T-helper 2 cell treated with Interferon-gamma antibody and Interleukin-4, amounts not matched to agents 5 μg/mL and 100 μg/mL, for 36 hours (primary cell): ENCODE measurements around the gene GFRA4.

Source experiments
- DNase-seq: peaks from one replicate; pipeline ENCODE4 v3.0.0; 2021; ENCODE audit warnings: low spot score
- H3K27ac Mint-ChIP-seq: one replicate; pipeline ENCODE4 v1.8.0; 2021; ENCODE audit warnings: mild to moderate bottlenecking, mixed read lengths
- H3K27me3 Mint-ChIP-seq: one replicate; pipeline ENCODE4 v1.8.0; 2021; ENCODE audit warnings: low read depth, mixed read lengths
- H3K36me3 Mint-ChIP-seq: one replicate; pipeline ENCODE4 v1.8.0; 2021; ENCODE audit warnings: low read depth, mixed read lengths
- H3K4me1 Mint-ChIP-seq: one replicate; pipeline ENCODE4 v1.8.0; 2021; ENCODE audit warnings: low read depth, mixed read lengths
- H3K4me3 Mint-ChIP-seq: one replicate; pipeline ENCODE4 v1.8.0; 2022; ENCODE audit warnings: mild to moderate bottlenecking, moderate library complexity, mixed read lengths
- H3K9me3 Mint-ChIP-seq: one replicate; pipeline ENCODE4 v1.8.0; 2021; ENCODE audit warnings: mixed read lengths

Gene GFRA4

DNA sequence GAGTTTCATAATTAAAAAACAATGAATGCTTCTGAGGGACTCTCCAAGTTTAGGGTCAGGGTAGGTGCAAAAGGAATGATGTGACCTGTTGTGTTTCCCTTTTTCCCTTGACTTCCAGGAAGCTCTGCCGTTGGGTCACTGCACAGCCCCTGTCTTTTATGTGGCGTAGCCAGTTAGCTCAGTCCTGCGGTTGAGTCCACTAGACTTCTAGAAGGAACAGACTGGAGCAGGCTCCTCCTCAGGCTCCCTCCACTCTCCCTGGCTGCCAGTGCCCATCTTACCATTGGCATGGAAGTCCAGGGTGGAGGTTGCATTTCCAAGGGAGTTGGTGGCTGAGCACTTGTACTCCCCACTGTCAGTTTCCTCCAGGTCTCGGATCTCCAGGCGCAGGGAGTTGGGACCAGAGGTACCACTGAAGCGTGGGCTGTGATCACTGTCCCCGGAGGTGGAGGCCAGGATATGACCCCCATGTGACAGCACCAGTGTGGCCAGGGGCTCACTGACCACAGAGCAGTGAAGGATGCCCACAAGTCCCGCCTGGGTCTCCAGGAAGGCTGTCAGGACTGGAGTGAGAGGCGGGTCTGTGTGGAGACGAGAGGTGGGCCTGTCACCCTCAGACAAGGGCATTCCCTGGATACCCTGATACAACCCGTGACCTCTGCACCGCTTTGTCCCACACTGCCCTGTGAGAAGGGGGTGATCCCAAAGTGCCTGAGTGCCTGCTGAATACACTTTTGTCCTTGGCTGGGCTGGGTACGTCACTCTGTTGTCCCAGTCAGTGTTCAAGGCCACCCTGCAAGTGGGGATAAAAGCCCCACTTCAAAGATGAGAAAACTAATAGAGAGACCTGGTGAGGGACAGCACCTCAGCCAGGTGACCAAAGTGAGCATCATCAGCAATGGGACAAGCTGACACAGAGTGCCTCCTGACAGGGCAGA, 38.1 kb upstream of the GFRA4 start:
- H3K4me1 Mint-ChIP-seq: no peaks in the 10 kb centered on the region
- H3K9me3 Mint-ChIP-seq: no peaks in the 10 kb centered on the region
- H3K27me3 Mint-ChIP-seq: no peaks in the 10 kb centered on the region
- H3K4me3 Mint-ChIP-seq: no peak overlapping the region
- H3K27ac Mint-ChIP-seq: no peak overlapping the region
- no peak for DNase-seq
- H3K36me3 Mint-ChIP-seq: no peaks in the 10 kb centered on the region

DNA sequence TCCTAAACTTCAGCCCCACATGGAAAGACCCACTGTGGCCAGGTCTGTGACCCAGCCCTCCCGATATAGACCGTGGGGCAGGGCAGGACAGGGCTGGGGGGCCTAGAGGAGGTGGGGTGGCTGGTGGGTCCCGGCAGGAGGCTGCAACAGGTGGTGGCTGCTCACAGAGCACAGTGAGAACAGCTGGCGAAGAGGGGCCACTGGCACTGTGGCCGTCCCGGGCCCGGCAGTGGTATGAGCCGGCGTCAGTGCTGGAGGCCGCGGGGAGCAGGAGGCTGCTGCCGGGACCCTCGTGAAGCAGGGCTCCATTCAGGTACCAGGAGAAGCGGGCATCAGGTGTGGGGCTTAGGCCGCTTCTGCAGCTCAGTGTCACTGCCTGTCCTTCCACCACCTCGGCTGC, 35.8 kb upstream of the GFRA4 start:
- no peak for DNase-seq
- no peak overlapping the region for H3K27ac Mint-ChIP-seq
- no peaks in the 10 kb centered on the region for H3K4me1 Mint-ChIP-seq
- no peak overlapping the region for H3K4me3 Mint-ChIP-seq
- no peaks in the 10 kb centered on the region for H3K27me3 Mint-ChIP-seq
- H3K36me3 Mint-ChIP-seq: no peaks in the 10 kb centered on the region
- H3K9me3 Mint-ChIP-seq: no peaks in the 10 kb centered on the region

DNA sequence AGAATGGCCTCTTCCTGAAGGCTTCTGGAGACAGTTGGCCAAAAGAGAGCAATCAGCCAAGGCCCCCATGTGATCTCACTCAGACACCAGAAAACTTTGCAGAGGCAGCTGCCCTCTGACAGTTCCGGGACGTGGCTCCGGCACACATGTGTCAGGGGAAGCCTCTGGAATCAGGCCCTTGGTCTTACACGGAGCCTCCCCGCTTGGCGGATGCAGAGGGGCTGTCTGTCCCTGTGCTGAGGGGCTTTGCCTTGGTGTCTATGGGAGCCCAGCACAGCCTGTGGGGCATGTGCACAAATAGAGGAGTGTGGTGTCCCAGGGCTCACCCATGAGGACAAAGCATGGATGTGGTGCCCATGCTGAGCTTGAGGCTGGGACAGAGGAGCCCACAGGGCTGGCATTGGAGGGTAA, 35.4 kb upstream of the GFRA4 start:
- no peak for DNase-seq
- Mint-ChIP-seq H3K4me3 (no peak overlapping the region), H3K27ac (no peak overlapping the region), H3K9me3 (no peaks in the 10 kb centered on the region), H3K27me3 (no peaks in the 10 kb centered on the region), H3K36me3 (no peaks in the 10 kb centered on the region), H3K4me1 (no peaks in the 10 kb centered on the region)

DNA sequence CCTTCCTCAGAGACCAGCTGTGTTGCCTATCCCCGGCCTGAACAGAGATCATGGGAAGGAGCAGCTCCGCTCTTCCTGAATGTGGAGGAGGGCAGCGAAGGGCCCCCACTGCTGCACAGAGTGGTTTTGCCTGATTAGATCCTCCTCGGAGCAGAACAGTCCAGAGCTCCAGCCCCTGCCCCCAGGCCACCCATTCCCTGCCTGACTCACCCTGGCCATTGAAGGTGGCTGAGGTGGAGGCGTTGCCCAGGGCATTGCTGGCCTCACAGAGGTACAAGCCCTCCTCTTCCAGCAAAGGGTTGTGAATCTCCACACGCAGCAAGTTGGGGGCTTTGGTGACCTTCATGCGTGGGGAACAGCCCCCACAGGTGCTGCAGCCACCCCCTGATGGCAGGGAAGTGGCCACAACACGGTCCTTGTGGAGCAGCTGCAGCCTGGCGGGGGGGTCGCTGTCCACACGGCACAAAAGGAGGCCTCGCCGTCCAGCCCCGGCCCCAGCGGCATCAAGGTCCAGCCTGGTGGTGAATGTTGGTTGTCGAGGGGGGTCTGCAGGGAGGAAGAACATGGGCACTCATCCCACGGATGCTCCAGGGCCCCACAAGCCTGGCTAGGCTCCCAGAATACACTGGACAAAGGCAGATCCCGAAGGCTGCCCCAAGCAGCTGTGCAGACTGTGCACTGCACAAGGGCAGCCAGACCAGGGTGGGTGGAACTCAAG, 34.5 kb upstream of the GFRA4 start:
- no peak for DNase-seq
- H3K9me3 Mint-ChIP-seq: no peaks in the 10 kb centered on the region
- H3K36me3 Mint-ChIP-seq: no peaks in the 10 kb centered on the region
- no peaks in the 10 kb centered on the region for H3K27me3 Mint-ChIP-seq
- no peaks in the 10 kb centered on the region for H3K4me1 Mint-ChIP-seq
- H3K4me3 Mint-ChIP-seq: no peak overlapping the region
- H3K27ac Mint-ChIP-seq: no peak overlapping the region

DNA sequence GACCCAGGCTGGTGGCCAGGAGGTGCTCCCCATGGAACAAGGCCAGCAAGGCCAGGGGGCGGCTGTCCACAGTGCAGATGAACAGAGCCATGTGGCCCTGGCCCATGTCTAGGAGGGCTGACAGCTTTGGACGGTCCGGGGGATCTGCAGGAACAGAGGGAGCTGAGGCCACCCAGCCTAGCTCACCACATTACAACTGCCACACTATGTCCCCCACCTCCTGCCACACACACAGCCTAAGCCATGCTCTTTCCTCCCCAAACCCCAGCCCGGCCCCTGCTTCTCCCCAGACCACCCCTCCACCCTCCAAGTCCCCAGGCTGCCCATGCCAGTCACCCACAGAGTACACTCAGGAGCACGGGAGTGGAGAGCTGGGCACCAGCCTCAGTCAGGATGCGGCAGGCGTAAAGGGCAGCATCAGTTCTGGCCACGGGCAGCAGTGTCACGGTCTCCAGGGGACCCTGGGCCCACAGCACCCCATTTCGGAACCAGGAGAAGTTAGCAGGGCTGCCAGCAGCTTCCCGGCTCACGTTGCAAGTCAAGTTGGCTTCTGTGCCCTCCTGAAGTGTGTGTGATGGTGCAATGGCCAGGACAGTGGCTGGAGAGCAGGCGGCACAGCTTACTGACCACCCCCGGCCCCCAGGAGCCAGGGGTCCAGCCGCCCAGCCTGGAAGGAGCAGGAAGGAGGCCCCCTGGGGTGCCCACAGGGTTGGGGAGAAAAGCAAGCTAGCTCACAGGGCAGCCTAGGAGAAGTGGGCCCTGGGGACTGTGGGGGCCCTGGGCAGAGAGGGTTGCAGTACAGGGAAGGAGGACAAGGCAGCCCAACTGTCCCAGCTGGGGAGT, 33.8 kb upstream of the GFRA4 start:
- Mint-ChIP-seq H3K27ac (no peak overlapping the region), H3K9me3 (no peaks in the 10 kb centered on the region), H3K4me3 (no peak overlapping the region), H3K27me3 (no peaks in the 10 kb centered on the region), H3K36me3 (no peaks in the 10 kb centered on the region), H3K4me1 (no peaks in the 10 kb centered on the region)
- no peak for DNase-seq

DNA sequence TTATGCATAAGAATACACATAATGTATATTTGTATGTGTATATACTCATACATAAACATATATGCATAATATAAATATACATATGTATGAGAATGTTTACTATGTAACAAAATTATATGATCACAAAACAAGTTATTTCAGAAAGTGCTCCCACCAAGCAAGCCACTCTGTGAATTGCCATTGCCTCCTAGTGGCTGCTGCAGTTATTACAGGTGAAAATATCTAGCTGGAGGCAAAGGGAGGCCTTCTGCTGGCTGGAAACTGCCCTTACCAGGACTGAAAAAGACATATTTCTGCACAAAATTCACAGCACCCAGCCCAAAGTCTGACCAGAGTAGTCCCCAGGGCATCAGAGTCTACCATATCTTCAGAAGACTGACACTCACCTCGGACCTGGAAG, 33.0 kb upstream of the GFRA4 start:
- no peak overlapping the region for H3K4me3 Mint-ChIP-seq
- no peaks in the 10 kb centered on the region for H3K9me3 Mint-ChIP-seq
- DNase-seq: no peak
- no peaks in the 10 kb centered on the region for H3K27me3 Mint-ChIP-seq
- H3K4me1 Mint-ChIP-seq: no peaks in the 10 kb centered on the region
- no peak overlapping the region for H3K27ac Mint-ChIP-seq
- no peaks in the 10 kb centered on the region for H3K36me3 Mint-ChIP-seq

DNA sequence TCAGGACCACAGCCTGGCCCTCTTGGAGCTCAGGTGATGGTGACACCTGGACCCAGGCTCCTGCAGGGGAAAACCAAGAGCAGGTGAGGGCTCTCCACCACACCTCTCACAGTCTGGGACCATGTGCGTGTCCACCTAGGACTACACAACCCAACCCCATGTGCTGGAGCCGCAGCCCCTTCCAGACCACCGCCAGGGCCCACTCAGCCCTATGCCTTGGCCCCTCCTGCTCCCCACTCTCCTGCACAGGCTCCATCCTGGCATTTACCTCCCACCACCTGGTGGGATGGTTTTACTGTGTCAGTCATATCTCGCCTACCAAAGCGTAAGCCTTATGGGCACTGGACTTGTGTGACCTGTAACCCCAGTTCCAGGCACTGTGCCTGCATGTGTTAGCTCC, 31.7 kb upstream of the GFRA4 start:
- no peaks in the 10 kb centered on the region for H3K9me3 Mint-ChIP-seq
- H3K27me3 Mint-ChIP-seq: no peaks in the 10 kb centered on the region
- no peak overlapping the region for H3K27ac Mint-ChIP-seq
- no peak overlapping the region for H3K4me3 Mint-ChIP-seq
- no peak for DNase-seq
- no peaks in the 10 kb centered on the region for H3K4me1 Mint-ChIP-seq
- no peaks in the 10 kb centered on the region for H3K36me3 Mint-ChIP-seq

DNA sequence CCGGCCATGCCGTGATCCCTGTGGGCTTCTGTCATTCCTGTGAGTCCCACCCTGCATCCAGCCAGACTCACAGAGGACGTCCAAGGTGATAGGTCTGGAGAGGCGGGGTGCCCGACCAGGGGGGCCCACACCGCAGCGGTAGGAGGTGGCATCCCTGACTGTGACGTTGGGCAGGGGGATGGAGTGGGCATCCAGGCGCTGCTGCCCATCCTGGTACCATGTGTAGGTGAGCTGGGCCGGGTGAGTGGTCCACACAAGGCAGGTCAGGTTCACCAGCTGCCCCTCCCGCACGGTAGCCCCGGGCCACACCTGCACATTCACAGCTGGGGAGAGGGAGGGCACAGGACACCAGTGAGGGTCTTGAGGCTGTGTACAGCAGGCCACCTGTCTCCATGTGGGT, 30.2 kb upstream of the GFRA4 start:
- Mint-ChIP-seq H3K27ac (no peak overlapping the region), H3K4me1 (no peaks in the 10 kb centered on the region), H3K4me3 (no peak overlapping the region), H3K9me3 (no peaks in the 10 kb centered on the region), H3K27me3 (no peaks in the 10 kb centered on the region), H3K36me3 (no peaks in the 10 kb centered on the region)
- no peak for DNase-seq

DNA sequence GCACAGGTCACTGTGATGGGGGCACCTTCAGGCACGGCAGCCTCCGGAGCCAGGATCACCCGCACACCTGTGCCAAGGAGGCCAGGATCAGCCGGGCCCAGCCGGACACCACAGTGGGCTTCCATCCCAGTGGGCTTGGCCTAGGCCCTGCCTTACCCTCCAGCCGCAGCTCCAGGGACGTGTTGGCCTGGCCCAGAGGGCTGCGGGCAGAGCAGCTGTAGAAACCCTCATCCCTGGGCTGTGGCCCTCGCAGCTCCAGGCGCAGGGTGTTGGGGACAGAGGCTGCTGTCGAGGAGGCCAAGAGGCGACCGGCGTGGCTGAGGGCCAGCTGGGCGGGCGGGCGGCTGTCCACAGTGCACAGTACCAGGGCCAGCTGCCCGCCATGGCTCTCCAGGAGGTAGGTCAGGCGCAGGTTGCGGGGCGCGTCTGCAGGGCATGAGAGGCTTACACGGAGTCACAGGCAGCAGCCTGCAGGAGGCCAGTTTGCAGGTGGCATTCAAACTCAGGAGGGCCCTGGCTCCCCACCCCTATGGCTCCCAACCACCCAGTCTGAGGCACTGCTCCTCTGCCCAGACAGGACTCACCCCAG, 29.6 kb upstream of the GFRA4 start:
- no peaks in the 10 kb centered on the region for H3K9me3 Mint-ChIP-seq
- no peak for DNase-seq
- no peak overlapping the region for H3K27ac Mint-ChIP-seq
- no peaks in the 10 kb centered on the region for H3K36me3 Mint-ChIP-seq
- H3K4me1 Mint-ChIP-seq: no peaks in the 10 kb centered on the region
- H3K4me3 Mint-ChIP-seq: no peak overlapping the region
- peaks cover 3% of the 10 kb centered on the region for H3K27me3 Mint-ChIP-seq

DNA sequence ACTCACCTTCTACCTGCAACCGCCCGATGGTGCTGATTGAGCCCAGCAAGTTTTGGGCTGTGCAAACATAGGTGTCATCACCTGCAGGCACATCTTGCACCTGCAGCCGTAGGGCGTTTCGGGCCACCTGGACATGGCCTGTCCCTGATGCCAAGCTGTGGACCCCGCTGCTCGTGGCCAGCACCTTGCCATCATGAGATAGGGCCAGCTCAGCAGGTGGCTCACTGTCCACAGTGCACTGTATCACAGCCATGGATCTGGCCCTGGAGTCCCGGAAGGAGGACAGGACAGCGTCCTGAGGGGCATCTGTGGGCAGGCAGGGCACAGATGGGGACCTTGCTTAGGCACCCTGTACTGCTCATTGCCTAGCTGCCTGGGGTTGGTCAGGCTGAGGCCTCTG, 28.7 kb upstream of the GFRA4 start:
- Mint-ChIP-seq H3K9me3 (no peaks in the 10 kb centered on the region), H3K36me3 (no peaks in the 10 kb centered on the region), H3K4me1 (no peaks in the 10 kb centered on the region), H3K27me3 (peaks cover 7% of the 10 kb centered on the region), H3K4me3 (no peak overlapping the region), H3K27ac (no peak overlapping the region)
- no peak for DNase-seq

DNA sequence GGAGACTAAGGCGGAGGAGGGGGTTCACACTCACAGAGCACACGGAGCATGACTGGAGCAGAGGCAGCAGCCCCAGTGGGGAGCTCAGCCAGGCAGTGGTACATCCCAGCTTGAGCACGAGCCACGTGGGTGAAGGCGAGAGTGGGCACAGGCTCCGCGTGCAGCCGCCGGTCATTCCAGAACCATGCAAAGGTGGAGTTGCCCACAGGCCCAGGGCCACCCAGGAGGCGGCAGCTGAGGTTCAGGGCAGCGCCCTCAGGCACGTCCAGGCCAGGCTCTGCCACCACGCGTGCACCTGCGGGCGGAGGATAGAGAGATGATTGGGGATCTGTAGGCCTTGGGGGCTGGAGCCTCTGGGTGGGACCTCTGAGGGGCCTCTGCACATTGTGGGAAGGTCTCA, 28.1 kb upstream of the GFRA4 start:
- Mint-ChIP-seq H3K4me3 (no peak overlapping the region), H3K9me3 (no peaks in the 10 kb centered on the region), H3K36me3 (no peaks in the 10 kb centered on the region), H3K27me3 (peaks cover 7% of the 10 kb centered on the region), H3K27ac (no peak overlapping the region), H3K4me1 (no peaks in the 10 kb centered on the region)
- no peak for DNase-seq

DNA sequence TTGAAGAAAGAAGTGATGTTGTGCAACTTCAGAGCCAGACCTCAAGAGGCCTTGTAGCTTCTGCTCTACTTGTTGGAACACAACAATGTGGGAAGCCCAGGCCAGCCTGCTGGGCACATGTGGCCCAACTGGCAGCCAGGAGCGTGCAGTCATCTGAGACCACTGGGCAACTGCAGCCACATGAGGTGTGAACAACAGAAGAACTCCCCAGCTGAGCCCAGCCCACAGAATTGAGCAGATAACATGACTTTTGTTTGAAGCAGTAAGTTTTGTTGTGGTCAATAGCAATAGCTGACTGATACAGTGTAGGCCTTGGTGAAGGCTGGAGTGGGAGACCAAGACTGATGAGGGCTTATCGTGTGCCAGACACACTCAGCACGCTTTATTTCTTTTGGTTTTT, 27.2 kb upstream of the GFRA4 start:
- DNase-seq: no peak
- Mint-ChIP-seq H3K36me3 (no peaks in the 10 kb centered on the region), H3K4me3 (no peak overlapping the region), H3K27me3 (peaks cover 8% of the 10 kb centered on the region), H3K27ac (no peak overlapping the region), H3K4me1 (no peaks in the 10 kb centered on the region), H3K9me3 (no peaks in the 10 kb centered on the region)

DNA sequence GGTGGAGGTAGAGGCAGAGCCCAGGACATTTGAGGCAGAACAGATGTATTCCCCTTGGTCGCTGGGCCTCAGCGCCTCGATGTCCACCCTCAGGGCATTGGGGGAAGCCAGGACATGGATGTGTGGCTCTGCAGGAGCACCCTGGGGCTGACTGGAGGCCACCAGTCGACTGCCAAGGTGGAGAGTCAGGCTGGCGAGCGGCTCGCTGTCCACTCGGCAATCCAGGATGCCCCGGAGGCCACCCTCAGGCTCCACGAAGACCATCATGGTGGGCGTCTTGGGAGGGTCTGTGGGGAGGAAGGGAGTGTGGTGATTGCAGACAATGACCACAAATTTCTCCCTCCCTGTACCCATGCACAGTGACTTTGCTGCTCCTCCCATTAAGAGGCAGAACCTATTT, 26.8 kb upstream of the GFRA4 start:
- no peak overlapping the region for H3K4me3 Mint-ChIP-seq
- no peaks in the 10 kb centered on the region for H3K4me1 Mint-ChIP-seq
- no peak for DNase-seq
- no peaks in the 10 kb centered on the region for H3K36me3 Mint-ChIP-seq
- H3K27ac Mint-ChIP-seq: no peak overlapping the region
- H3K27me3 Mint-ChIP-seq: peaks cover 11% of the 10 kb centered on the region
- no peaks in the 10 kb centered on the region for H3K9me3 Mint-ChIP-seq

DNA sequence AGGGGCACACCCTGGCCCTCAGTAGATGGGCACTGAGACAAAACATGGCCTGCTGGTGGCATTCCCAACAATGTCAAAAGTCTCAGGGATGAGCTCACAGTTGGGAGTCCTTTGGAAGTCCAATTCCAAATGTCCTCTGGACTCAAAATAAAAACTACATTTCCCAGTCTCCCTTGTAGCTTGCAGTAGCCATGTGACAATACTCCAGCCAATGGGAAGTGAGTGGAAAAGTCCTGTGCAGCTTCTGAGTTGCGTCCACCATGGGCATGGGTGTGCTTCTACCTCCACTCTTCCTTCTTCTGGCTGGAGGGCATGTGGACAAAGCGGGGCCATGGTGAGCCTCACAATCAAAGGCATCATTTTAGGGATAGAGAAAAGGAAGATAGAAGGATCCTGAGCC, 24.5 kb upstream of the GFRA4 start:
- no peak overlapping the region for H3K4me3 Mint-ChIP-seq
- DNase-seq: no peak

More for the DNA sequence above, 24.5 kb upstream of the GFRA4 start:
- H3K36me3 Mint-ChIP-seq: no peaks in the 10 kb centered on the region
- H3K4me1 Mint-ChIP-seq: no peaks in the 10 kb centered on the region
- H3K27me3 Mint-ChIP-seq: peaks cover 28% of the 10 kb centered on the region
- H3K9me3 Mint-ChIP-seq: no peaks in the 10 kb centered on the region
- H3K27ac Mint-ChIP-seq: no peak overlapping the region
